RWPE2 (cell line): Measurements from ENCODE around the gene FAM124A.
"Not testable (repeated sequence)": the region's sequence is repeated elsewhere in the genome, so short reads cannot be mapped to it uniquely, and the experiment has no call there.

Experiments used
- ATAC-seq: fragments of 200-7000 bp; cut with Tn5 transposase; 3 replicates; pipeline ENCODE4 v1.9.1; 2021; ENCODE audit warnings: low read depth
- DNase-seq: peaks from one replicate; pipeline ENCODE4 v3.0.0-alpha.2; 2020; ENCODE audit warnings: low spot score
- H3K27ac ChIP-seq: fragments of 450-650 bp; 2 replicates; pipeline ENCODE4 v1.5.1; 2017; ENCODE audit warnings: mild to moderate bottlenecking; ENCODE audit not compliant: poor library complexity, severe bottlenecking
- H3K27me3 ChIP-seq: fragments of 250-450 bp; sonication (Bioruptor Pico); 2 replicates; pipeline ENCODE4 v1.5.1; 2021; ENCODE audit warnings: mild to moderate bottlenecking, moderate library complexity; ENCODE audit not compliant: insufficient read depth, poor library complexity, severe bottlenecking
- H3K36me3 ChIP-seq: fragments of 250-450 bp; sonication (Bioruptor Pico); 2 replicates; pipeline ENCODE4 v1.5.1; 2020; ENCODE audit warnings: low read depth, mild to moderate bottlenecking, moderate library complexity
- H3K4me1 ChIP-seq: fragments of 250-450 bp; sonication (Bioruptor Pico); 2 replicates; pipeline ENCODE4 v1.5.1; 2021; ENCODE audit warnings: mild to moderate bottlenecking, moderate library complexity; ENCODE audit not compliant: insufficient read depth, poor library complexity, severe bottlenecking
- H3K4me3 ChIP-seq: fragments of 250-450 bp; sonication (Bioruptor Pico); 2 replicates; pipeline ENCODE4 v1.5.1; 2021; ENCODE audit warnings: mild to moderate bottlenecking, moderate library complexity; ENCODE audit not compliant: severe bottlenecking
- H3K9me3 ChIP-seq: fragments of 250-450 bp; sonication (Bioruptor Pico); 2 replicates; pipeline ENCODE4 v1.5.1; 2021; ENCODE audit warnings: mild to moderate bottlenecking, moderate library complexity; ENCODE audit not compliant: severe bottlenecking
- TF ChIP-seq, protein P1 (sequence below): fragments of 450-650 bp; IDR thresholded peaks from one replicate; pipeline ENCODE4 v1.5.1; 2017; ENCODE audit warnings: mild to moderate bottlenecking, moderate library complexity; ENCODE audit not compliant: poor library complexity, severe bottlenecking

Gene FAM124A

GRCh38 chr13:51278426-51279130 lies 56.4 kb downstream of the FAM124A start:
- no peak for ATAC-seq

GRCh38 chr13:51280379-51280940 lies 58.3 kb downstream of the FAM124A start:
- Histone ChIP-seq H3K9me3 (no peaks in the 10 kb centered on the region), H3K36me3 (no peaks in the 10 kb centered on the region), H3K4me3 (no peak overlapping the region), H3K27ac (no peak overlapping the region), H3K27me3 (no peaks in the 10 kb centered on the region), H3K4me1 (no peaks in the 10 kb centered on the region)
- DNase-seq (no peak), ATAC-seq (no peak)
- TF ChIP-seq, protein P1, sequence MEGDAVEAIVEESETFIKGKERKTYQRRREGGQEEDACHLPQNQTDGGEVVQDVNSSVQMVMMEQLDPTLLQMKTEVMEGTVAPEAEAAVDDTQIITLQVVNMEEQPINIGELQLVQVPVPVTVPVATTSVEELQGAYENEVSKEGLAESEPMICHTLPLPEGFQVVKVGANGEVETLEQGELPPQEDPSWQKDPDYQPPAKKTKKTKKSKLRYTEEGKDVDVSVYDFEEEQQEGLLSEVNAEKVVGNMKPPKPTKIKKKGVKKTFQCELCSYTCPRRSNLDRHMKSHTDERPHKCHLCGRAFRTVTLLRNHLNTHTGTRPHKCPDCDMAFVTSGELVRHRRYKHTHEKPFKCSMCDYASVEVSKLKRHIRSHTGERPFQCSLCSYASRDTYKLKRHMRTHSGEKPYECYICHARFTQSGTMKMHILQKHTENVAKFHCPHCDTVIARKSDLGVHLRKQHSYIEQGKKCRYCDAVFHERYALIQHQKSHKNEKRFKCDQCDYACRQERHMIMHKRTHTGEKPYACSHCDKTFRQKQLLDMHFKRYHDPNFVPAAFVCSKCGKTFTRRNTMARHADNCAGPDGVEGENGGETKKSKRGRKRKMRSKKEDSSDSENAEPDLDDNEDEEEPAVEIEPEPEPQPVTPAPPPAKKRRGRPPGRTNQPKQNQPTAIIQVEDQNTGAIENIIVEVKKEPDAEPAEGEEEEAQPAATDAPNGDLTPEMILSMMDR: no peak

More at GRCh38 chr13:51278426-51279130, 56.4 kb downstream of the FAM124A start:
- TF ChIP-seq, protein P1: no peak
- no peaks in the 10 kb centered on the region for H3K36me3 ChIP-seq
- no peak overlapping the region for H3K4me3 ChIP-seq
- no peaks in the 10 kb centered on the region for H3K9me3 ChIP-seq
- no peaks in the 10 kb centered on the region for H3K27me3 ChIP-seq
- H3K27ac ChIP-seq: no peak overlapping the region
- DNase-seq: no peak
- no peaks in the 10 kb centered on the region for H3K4me1 ChIP-seq

- Histone ChIP-seq H3K4me3 (no peak overlapping the region), H3K27me3 (no peaks in the 10 kb centered on the region), H3K4me1 (no peaks in the 10 kb centered on the region), H3K36me3 (no peaks in the 10 kb centered on the region), H3K9me3 (no peaks in the 10 kb centered on the region), H3K27ac (no peak overlapping the region)
- ATAC-seq (no peak), DNase-seq (no peak)
- TF ChIP-seq, protein P1: no peak
Observed at GRCh38 chr13:51282322-51282721, 60.1 kb downstream of the FAM124A start.

DNA sequence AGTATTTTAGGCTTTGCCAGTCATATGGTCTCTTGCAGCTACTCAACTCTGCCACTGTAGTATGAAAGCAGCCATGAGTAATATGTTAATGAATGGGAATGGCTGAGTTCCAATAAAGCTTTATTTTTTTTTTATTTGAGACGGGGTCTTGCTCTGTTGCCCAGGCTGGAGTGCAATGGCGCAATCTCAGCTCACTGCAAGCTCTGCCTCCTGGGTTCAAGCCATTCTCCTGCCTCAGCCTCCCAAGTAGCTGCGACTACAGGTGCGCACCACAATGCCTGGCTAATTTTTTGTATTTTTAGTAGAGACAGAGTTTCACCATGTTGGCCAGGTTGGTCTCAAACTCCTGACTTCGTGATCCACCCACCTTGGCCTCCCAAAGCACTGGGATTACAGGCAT lies 60.7 kb downstream of the FAM124A start:
- H3K4me1 ChIP-seq, DNase-seq, H3K4me3 ChIP-seq, H3K27ac ChIP-seq, ATAC-seq, H3K9me3 ChIP-seq, H3K36me3 ChIP-seq, H3K27me3 ChIP-seq: not testable (repeated sequence)

DNA sequence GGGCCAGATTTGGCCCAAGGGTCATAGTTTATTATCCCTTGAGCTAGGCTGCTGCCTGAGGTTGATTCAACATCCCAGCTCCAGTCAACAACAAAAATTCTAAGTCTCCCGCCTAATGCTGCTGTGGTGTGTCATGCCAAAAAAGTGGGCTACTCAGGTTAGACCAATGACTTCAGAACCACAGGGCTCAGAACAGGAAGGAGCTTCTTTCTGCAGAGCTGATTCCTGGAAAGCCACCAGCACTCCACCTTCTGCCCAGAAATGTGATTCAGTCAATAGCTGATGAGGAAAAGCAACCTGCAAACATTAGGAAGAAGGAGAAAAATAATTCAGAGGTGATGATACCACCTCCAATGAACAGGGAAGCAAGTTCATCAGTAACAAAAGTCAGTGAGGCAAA lies 61.2 kb downstream of the FAM124A start:
- no peak for ATAC-seq
- Histone ChIP-seq H3K9me3 (no peaks in the 10 kb centered on the region), H3K27me3 (no peaks in the 10 kb centered on the region), H3K36me3 (no peaks in the 10 kb centered on the region), H3K4me3 (no peak overlapping the region), H3K27ac (no peak overlapping the region), H3K4me1 (no peaks in the 10 kb centered on the region)
- no peak for DNase-seq
- TF ChIP-seq, protein P1: no peak
